Upper lobe of left lung (tissue), 6 donors: ENCODE data around the gene TM7SF3. TPM values are rescaled to one million over a fixed set of nuclear protein-coding genes. Genes with fewer than 3 reads are reported as not detected.
A peak's percentile ranks its signal among the peaks of the same experiment; 100 is the strongest.

ENCODE experiments used
- ATAC-seq, 2 donors: fragments of 200-7000 bp; cut with Tn5 transposase; one replicate each; pipeline ENCODE4 v1.9.1; 2022; ENCODE audit warnings: mild to moderate bottlenecking in 2 of 2, moderate library complexity in 2 of 2; ENCODE audit not compliant: low FRiP score in 2 of 2
- DNase-seq, 2 donors: peaks; one replicate each; pipeline ENCODE4 v3.0.0-alpha.2; 2019 to 2020
- H3K27ac ChIP-seq, 4 donors: fragments of 200-600 bp; sonication (generic); one replicate each; pipeline ENCODE4 v1.5.1; 2016 to 2019
- H3K27me3 ChIP-seq, 4 donors: fragments of 200-600 bp; sonication (generic); one replicate each; pipeline ENCODE4 v1.5.1; 2017 to 2019
- H3K36me3 ChIP-seq, 4 donors: fragments of 200-600 bp; sonication (generic); one replicate each; pipeline ENCODE4 v1.5.1; 2016 to 2019
- H3K4me1 ChIP-seq, 4 donors: fragments of 200-600 bp; sonication (generic); one replicate each; pipeline ENCODE4 v1.5.1; 2018 to 2019
- H3K4me3 ChIP-seq, 4 donors: fragments of 200-600 bp; sonication (generic); one replicate each; pipeline ENCODE4 v1.5.1; 2017 to 2019; ENCODE audit warnings: mild to moderate bottlenecking in 2 of 4, moderate library complexity in 1 of 4
- H3K9me3 ChIP-seq, 4 donors: fragments of 200-600 bp; sonication (generic); one replicate each; pipeline ENCODE4 v1.5.1; 2018 to 2019
- CTCF ChIP-seq, 6 experiments: fragments of 450-650 bp in 4 of 6; fragments of 200-600 bp in 2 of 6; sonication (generic) in 2 of 6; IDR thresholded peaks; one replicate each; pipeline ENCODE4 v1.5.1; 2016 to 2019; ENCODE audit warnings: antibody characterized with exemption in 6 of 6
- EP300 ChIP-seq, 4 donors: sonication (generic); formaldehyde crosslinking; IDR thresholded peaks; one replicate each; pipeline ENCODE4 v1.5.1; 2017; ENCODE audit warnings: antibody characterized with exemption in 4 of 4, control low read depth in 2 of 4
- POLR2A ChIP-seq, 4 donors: fragments of 450-650 bp; IDR thresholded peaks; one replicate each; pipeline ENCODE4 v1.5.1; 2016 to 2017; ENCODE audit warnings: antibody characterized with exemption in 4 of 4, mild to moderate bottlenecking in 2 of 4
- POLR2AphosphoS5 ChIP-seq, 2 donors: sonication (generic); formaldehyde crosslinking; IDR thresholded peaks; one replicate each; pipeline ENCODE4 v1.5.1; 2017; ENCODE audit warnings: antibody characterized with exemption in 2 of 2
- WGBS, 2 donors: methylation state at CpG; one replicate each; pipeline ENCODE4 v1.1.5; 2017 to 2018; 5-methylcytosine and 5-hydroxymethylcytosine counted together
- total RNA-seq, 6 donors: library from RNA; depleted of rRNA in 4 of 6; stranded (reverse); fragments of >200 nt in 4 of 6; gene quantifications; one replicate each; pipeline versions ENCODE4 v1.1.0 to v1.2.1, GENCODE V29; 2016 to 2021
- donor health status: DM: no; HTN: no; CAD: no; lungs with moderate emphysema.
- donor health status: DM: no; HTN: yes; CAD: no; lungs with severe emphysema.

Gene TM7SF3
- total RNA-seq, 6 donors from 2014 or later, result 33.5 to 81.1 (median 69.2) TPM

- peaks cover 44 to 65% (median 46%) of the 10 kb centered on the region in 4 donors for H3K4me1 ChIP-seq
- ATAC-seq (no peak), DNase-seq (no peak)
- 57 to 74% methylated on average over 3 of the region's 3 CpGs for WGBS, 2 donors
- H3K9me3 ChIP-seq, result no peaks in the 10 kb centered on the region
- H3K36me3 ChIP-seq, result no peaks in the 10 kb centered on the region
- H3K27me3 ChIP-seq, result no peaks in the 10 kb centered on the region
- TF ChIP-seq POLR2AphosphoS5 (IDR thresholded peaks at IDR 0.05) (no peak), CTCF (IDR thresholded peaks at IDR 0.05) (no peak), EP300 (IDR thresholded peaks at IDR 0.05) (no peak), POLR2A (IDR thresholded peaks at IDR 0.05) (no peak)
- H3K27ac ChIP-seq, result peak overlapping the region in 2 of 4 donors; percentile 24 to 54
- peak overlapping the region in 2 of 4 donors; percentile 74 to 93 for H3K4me3 ChIP-seq
These were observed 73.5 kb downstream of the TM7SF3 start for GRCh38 chr12:26940516-26941214.

- no peak for ATAC-seq
- Histone ChIP-seq H3K27ac (peak overlapping the region in 2 of 4 donors; percentile 94 to 98), H3K9me3 (no peaks in the 10 kb centered on the region), H3K4me1 (peaks cover 47 to 71% (median 48%) of the 10 kb centered on the region in 4 donors), H3K4me3 (peak overlapping the region in 3 of 4 donors; percentile 74 to 93 (median 90)), H3K36me3 (no peaks in the 10 kb centered on the region), H3K27me3 (no peaks in the 10 kb centered on the region)
- WGBS, 2 donors, result 31 to 34% methylated on average over 1 of the region's 1 CpG
- DNase-seq, result no peak
- TF ChIP-seq CTCF (IDR thresholded peaks at IDR 0.05), result no peak
- TF ChIP-seq POLR2AphosphoS5 (IDR thresholded peaks at IDR 0.05), result no peak
- TF ChIP-seq EP300 (IDR thresholded peaks at IDR 0.05), result no peak
- no peak for TF ChIP-seq POLR2A (IDR thresholded peaks at IDR 0.05)
These were observed 74.2 kb downstream of the TM7SF3 start for GRCh38 chr12:26939953-26940352.

GRCh38 chr12:26939192-26939832, 74.9 kb downstream of the TM7SF3 start:
- H3K36me3 ChIP-seq, result no peaks in the 10 kb centered on the region
- H3K4me1 ChIP-seq, result peaks cover 47 to 71% (median 48%) of the 10 kb centered on the region in 4 donors
- H3K27me3 ChIP-seq, result no peaks in the 10 kb centered on the region
- peak overlapping the region; percentile 90 to 98 (median 96) for H3K27ac ChIP-seq
- DNase-seq (no peak), ATAC-seq (no peak)
- peak overlapping the region; percentile 74 to 93 (median 90) for H3K4me3 ChIP-seq
- WGBS, 2 donors, result 3 to 4% methylated on average over 9 of the region's 9 CpGs
- TF ChIP-seq CTCF (IDR thresholded peaks at IDR 0.05) (no peak), POLR2AphosphoS5 (IDR thresholded peaks at IDR 0.05) (no peak), POLR2A (IDR thresholded peaks at IDR 0.05) (no peak), EP300 (IDR thresholded peaks at IDR 0.05) (no peak)
- no peaks in the 10 kb centered on the region for H3K9me3 ChIP-seq

GRCh38 chr12:26938701-26939062, 75.5 kb downstream of the TM7SF3 start:
- ATAC-seq (peak; percentile 41 to 55), DNase-seq (peak; percentile 46 to 88)

More at GRCh38 chr12:26938701-26939062, 75.5 kb downstream of the TM7SF3 start:
- 0 to 1% methylated on average over 25 to 27 of the region's 28 CpGs for WGBS, 2 donors
- no peaks in the 10 kb centered on the region for H3K9me3 ChIP-seq
- H3K27me3 ChIP-seq, result no peaks in the 10 kb centered on the region
- H3K36me3 ChIP-seq, result no peaks in the 10 kb centered on the region
- H3K4me1 ChIP-seq, result peaks cover 47 to 67% (median 48%) of the 10 kb centered on the region in 4 donors
- H3K27ac ChIP-seq, result peak overlapping the region; percentile 90 to 98 (median 96)
- TF ChIP-seq CTCF (IDR thresholded peaks at IDR 0.05), result no peak
- TF ChIP-seq POLR2A (IDR thresholded peaks at IDR 0.05), result no peak
- no peak for TF ChIP-seq POLR2AphosphoS5 (IDR thresholded peaks at IDR 0.05)
- TF ChIP-seq EP300 (IDR thresholded peaks at IDR 0.05), result no peak
- H3K4me3 ChIP-seq, result peak overlapping the region; percentile 74 to 93 (median 90)
